Thoracic aorta (tissue), 2 donors: Measurements from ENCODE around the gene ZDHHC6. TPM values are rescaled to one million over a fixed set of nuclear protein-coding genes. Genes with fewer than 3 reads are reported as not detected.

Experiments
- ATAC-seq: fragments of 150-250 bp; one replicate; pipeline ENCODE4 v1.8.0; 2017; ENCODE audit warnings: low read depth; ENCODE audit not compliant: insufficient number of reproducible peaks, low FRiP score
- DNase-seq: peaks from one replicate; pipeline ENCODE4 v3.0.0-alpha.2; 2020; ENCODE audit warnings: low spot score
- H3K27ac ChIP-seq, 2 donors: fragments of 200-600 bp; sonication (generic); 1 replicate in 1 of 2; 2 replicates in 1 of 2; pipeline ENCODE4 v1.5.1; 2016; ENCODE audit warnings: mild to moderate bottlenecking in 2 of 2, moderate library complexity in 2 of 2
- H3K27me3 ChIP-seq: fragments of 200-600 bp; sonication (generic); replicated peaks from 2 replicates; pipeline ENCODE4 v1.6.0; 2016; ENCODE audit warnings: mild to moderate bottlenecking; ENCODE audit not compliant: insufficient read depth
- H3K36me3 ChIP-seq: fragments of 200-600 bp; sonication (generic); one replicate; pipeline ENCODE4 v1.5.1; 2016
- H3K4me1 ChIP-seq, 2 donors: fragments of 200-600 bp; sonication (generic); 1 replicate in 1 of 2; 2 replicates in 1 of 2; pipeline versions ENCODE4 v1.5.1 to v1.6.0; 2016; ENCODE audit warnings: low read depth in 2 of 2, mild to moderate bottlenecking in 1 of 2; ENCODE audit not compliant: control insufficient read depth in 1 of 2
- H3K4me3 ChIP-seq: fragments of 200-600 bp; sonication (generic); 2 replicates; pipeline ENCODE4 v1.5.1; 2016; ENCODE audit warnings: mild to moderate bottlenecking
- H3K9me3 ChIP-seq: fragments of 200-600 bp; sonication (generic); 2 replicates; pipeline ENCODE4 v1.5.1; 2016
- total RNA-seq, 2 donors: library from RNA; depleted of rRNA; stranded (reverse); fragments of >200 nt; gene quantifications; one replicate each; pipeline versions ENCODE4 v1.1.0 to v1.2.3, GENCODE V29; 2016
- TF ChIP-seq, protein P1 (sequence below): fragments of 200-600 bp; sonication (generic); IDR thresholded peaks from one replicate; pipeline ENCODE4 v1.5.1; 2019; ENCODE audit warnings: antibody characterized with exemption

ZDHHC6 gene
- total RNA-seq, 2 donors from 2014 or later = 23.6 to 25.9 TPM

- Histone ChIP-seq H3K36me3 (peaks cover 6% of the 10 kb centered on the region), H3K9me3 (no peaks in the 10 kb centered on the region), H3K27ac (no peak overlapping the region), H3K27me3 (no peaks in the 10 kb centered on the region), H3K4me3 (no peak overlapping the region), H3K4me1 (no peaks in the 10 kb centered on the region)
- DNase-seq (no peak), ATAC-seq (no peak)
- TF ChIP-seq, protein P1, sequence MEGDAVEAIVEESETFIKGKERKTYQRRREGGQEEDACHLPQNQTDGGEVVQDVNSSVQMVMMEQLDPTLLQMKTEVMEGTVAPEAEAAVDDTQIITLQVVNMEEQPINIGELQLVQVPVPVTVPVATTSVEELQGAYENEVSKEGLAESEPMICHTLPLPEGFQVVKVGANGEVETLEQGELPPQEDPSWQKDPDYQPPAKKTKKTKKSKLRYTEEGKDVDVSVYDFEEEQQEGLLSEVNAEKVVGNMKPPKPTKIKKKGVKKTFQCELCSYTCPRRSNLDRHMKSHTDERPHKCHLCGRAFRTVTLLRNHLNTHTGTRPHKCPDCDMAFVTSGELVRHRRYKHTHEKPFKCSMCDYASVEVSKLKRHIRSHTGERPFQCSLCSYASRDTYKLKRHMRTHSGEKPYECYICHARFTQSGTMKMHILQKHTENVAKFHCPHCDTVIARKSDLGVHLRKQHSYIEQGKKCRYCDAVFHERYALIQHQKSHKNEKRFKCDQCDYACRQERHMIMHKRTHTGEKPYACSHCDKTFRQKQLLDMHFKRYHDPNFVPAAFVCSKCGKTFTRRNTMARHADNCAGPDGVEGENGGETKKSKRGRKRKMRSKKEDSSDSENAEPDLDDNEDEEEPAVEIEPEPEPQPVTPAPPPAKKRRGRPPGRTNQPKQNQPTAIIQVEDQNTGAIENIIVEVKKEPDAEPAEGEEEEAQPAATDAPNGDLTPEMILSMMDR = no peak
These were observed 9.8 kb upstream of the ZDHHC6 start for GRCh38 chr10:112456533-112456932.

DNA sequence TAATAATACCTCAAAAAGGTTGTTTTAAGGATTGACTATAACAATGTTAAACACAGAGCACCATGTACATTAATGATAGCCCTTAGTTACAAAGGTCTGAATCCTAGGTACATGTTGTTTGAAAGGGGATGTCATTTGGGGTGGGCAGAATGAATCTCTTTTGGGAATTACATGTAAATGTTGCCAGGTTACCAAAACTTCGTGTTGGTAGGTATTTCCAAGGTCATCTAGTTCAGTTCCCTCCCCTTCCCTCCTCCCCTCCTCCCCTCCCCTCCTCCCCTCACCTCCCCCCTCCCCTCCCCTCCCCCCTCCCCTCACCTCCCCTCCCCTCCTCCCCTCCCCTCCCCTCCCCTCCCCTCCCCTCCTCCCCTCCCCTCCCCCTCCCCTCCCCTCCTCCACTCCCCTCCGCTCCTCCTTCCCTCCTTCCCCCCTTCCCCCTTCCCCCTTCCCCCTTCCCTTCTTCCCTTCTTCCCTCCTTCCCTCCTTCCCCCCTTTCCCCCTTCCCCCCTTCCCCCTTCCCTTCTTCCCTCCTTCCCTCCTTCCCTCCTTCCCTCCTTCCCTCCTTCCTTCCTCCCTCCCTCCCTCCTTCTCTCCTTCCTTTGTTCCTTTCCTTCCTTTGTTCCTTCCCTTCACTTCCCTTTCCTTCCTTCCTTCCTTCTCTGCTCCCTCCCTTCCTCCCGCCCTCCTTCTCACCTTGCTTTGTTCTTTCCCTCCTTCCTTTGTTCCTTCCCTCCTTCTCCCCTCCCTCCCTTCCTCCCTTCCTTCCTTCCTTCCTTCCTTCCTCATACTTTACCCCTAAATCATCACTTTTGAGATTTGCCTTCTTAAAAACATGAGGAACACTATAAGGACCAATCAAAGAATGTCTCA is 8.4 kb upstream of the ZDHHC6 start:
- no peak overlapping the region for H3K4me3 ChIP-seq
- TF ChIP-seq, protein P1 = no peak

GRCh38 chr10:112448888-112449287 is 2.2 kb upstream of the ZDHHC6 start:
- H3K4me3 ChIP-seq = no peak overlapping the region
- no peaks in the 10 kb centered on the region for H3K36me3 ChIP-seq
- ATAC-seq (no peak), DNase-seq (no peak)
- no peaks in the 10 kb centered on the region for H3K9me3 ChIP-seq
- TF ChIP-seq, protein P1 = no peak
- H3K27me3 ChIP-seq = no peaks in the 10 kb centered on the region
- no peak overlapping the region for H3K27ac ChIP-seq
- peaks cover 19 to 32% of the 10 kb centered on the region in 2 donors for H3K4me1 ChIP-seq

More for the DNA sequence above, 8.4 kb upstream of the ZDHHC6 start:
- no peaks in the 10 kb centered on the region for H3K9me3 ChIP-seq
- H3K4me1 ChIP-seq = no peaks in the 10 kb centered on the region
- no peak overlapping the region for H3K27ac ChIP-seq
- H3K27me3 ChIP-seq = no peaks in the 10 kb centered on the region
- DNase-seq = no peak
- H3K36me3 ChIP-seq = no peaks in the 10 kb centered on the region
- no peak for ATAC-seq

- peaks cover 19 to 32% of the 10 kb centered on the region in 2 donors for H3K4me1 ChIP-seq
- no peaks in the 10 kb centered on the region for H3K9me3 ChIP-seq
- no peak for DNase-seq
- no peak for ATAC-seq
- H3K4me3 ChIP-seq = peak overlapping the region; percentile 95
- peak overlapping the region; percentile 87 to 93 for H3K27ac ChIP-seq
- H3K27me3 ChIP-seq = no peaks in the 10 kb centered on the region
- TF ChIP-seq, protein P1 = no peak
- no peaks in the 10 kb centered on the region for H3K36me3 ChIP-seq
These were observed 860 bp upstream of the ZDHHC6 start for GRCh38 chr10:112447620-112447928.

DNA sequence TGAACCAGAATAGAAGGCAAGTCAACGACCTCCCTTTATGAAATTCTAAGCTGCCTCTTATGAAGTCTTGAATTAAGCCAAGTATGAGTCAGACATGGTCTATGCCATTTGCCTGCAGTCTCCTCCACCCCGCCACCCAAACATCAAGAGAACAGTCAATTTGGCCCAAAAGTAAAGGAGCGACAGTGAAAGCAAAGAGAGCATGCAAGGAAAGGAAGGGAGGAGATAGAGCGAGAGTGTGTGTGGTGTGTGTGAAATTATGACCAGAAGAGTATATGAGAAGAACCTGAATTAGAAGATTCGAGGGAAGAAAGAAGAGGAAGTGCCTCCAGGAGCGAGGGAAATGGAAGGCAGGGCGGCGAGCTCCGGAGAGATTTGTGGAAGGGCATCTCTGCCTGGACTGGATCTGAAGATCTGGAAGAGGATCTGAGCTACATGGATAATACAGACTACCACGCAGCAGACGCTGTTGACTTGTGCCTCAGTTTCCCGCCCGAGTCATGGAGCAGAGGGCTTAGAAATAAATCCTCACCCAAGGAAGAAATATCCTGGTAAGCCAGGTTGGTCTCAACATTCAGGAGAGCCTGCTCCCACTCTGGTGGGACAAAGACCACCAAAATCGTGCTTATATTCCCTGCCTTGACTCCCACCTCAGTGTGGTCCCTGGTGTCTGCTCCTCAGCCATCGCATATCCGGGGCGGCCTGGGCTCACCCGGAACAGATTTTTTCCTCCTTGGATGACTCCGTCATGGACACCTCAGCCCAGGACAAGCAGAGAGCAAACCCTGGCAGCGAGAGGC is 459 bp downstream of the ZDHHC6 start:
- Histone ChIP-seq H3K4me1 (peaks cover 19 to 32% of the 10 kb centered on the region in 2 donors), H3K27ac (peak overlapping the region; percentile 87 to 93), H3K4me3 (peak overlapping the region; percentile 95), H3K9me3 (no peaks in the 10 kb centered on the region), H3K36me3 (no peaks in the 10 kb centered on the region), H3K27me3 (no peaks in the 10 kb centered on the region)
- ATAC-seq (peak; percentile 41), DNase-seq (no peak)
- TF ChIP-seq, protein P1 = no peak
